Heart left ventricle (tissue), 16 donors: ENCODE data around the gene TRIM9. TPM values are rescaled to one million over a fixed set of nuclear protein-coding genes. Genes with fewer than 3 reads are reported as not detected.

Experiments used
- ATAC-seq, 4 donors: fragments of 200-7000 bp; cut with Tn5 transposase; one replicate each; pipeline ENCODE4 v1.9.1; 2020 to 2022; ENCODE audit warnings: moderate library complexity in 4 of 4, mild to moderate bottlenecking in 3 of 4, moderate number of reproducible peaks in 1 of 4
- DNase-seq, 5 donors: peaks; one replicate each; pipeline ENCODE4 v3.0.0-alpha.2; 2020
- H3K27ac ChIP-seq, 12 donors: fragments of 200-600 bp; sonication (generic) in 4 of 12; one replicate each; pipeline versions ENCODE4 v1.5.0 to v1.8.0; 2016 to 2022; ENCODE audit warnings: mild to moderate bottlenecking in 2 of 12
- H3K27me3 ChIP-seq, 9 donors: fragments of 200-600 bp; sonication (generic) in 2 of 9; one replicate each; pipeline versions ENCODE4 v1.5.1 to v1.8.0; 2016 to 2022; ENCODE audit warnings: mild to moderate bottlenecking in 3 of 9
- H3K36me3 ChIP-seq, 9 donors: fragments of 200-600 bp; sonication (generic) in 2 of 9; one replicate each; pipeline versions ENCODE4 v1.5.0 to v1.8.0; 2018 to 2022; ENCODE audit warnings: mild to moderate bottlenecking in 2 of 9
- H3K4me1 ChIP-seq, 12 donors: fragments of 200-600 bp; sonication (generic) in 4 of 12; one replicate each; pipeline versions ENCODE4 v1.5.0 to v1.8.0; 2016 to 2022; ENCODE audit warnings: mild to moderate bottlenecking in 3 of 12
- H3K4me3 ChIP-seq, 12 donors: fragments of 200-600 bp; sonication (generic) in 4 of 12; one replicate each; pipeline versions ENCODE4 v1.5.0 to v1.8.0; 2017 to 2022; ENCODE audit warnings: mild to moderate bottlenecking in 9 of 12, moderate library complexity in 4 of 12
- H3K9me3 ChIP-seq, 12 donors: fragments of 200-600 bp; sonication (generic) in 4 of 12; one replicate each; pipeline versions ENCODE4 v1.5.0 to v1.8.0; 2016 to 2022; ENCODE audit warnings: mild to moderate bottlenecking in 1 of 12
- CTCF ChIP-seq, 12 donors: fragments of 200-600 bp; sonication (generic) in 4 of 12; IDR thresholded peaks; one replicate each; pipeline versions ENCODE4 v1.5.0 to v1.8.0; 2018 to 2022; ENCODE audit warnings: antibody characterized with exemption in 12 of 12, mild to moderate bottlenecking in 5 of 12
- POLR2A ChIP-seq, 2 donors: fragments of 450-650 bp; IDR thresholded peaks; one replicate each; pipeline ENCODE4 v1.6.1; 2017; ENCODE audit warnings: antibody characterized with exemption in 2 of 2, mild to moderate bottlenecking in 2 of 2, moderate library complexity in 2 of 2
- WGBS, 4 donors: extraction: QIAGEN DNeasy Blood & Tissue Kit in 2 of 4; methylation state at CpG; one replicate each; pipeline versions ENCODE4 v1.1.5 to v1.1.7; 2013 to 2018; 5-methylcytosine and 5-hydroxymethylcytosine counted together
- intact Hi-C, 10 donors: fragments of 100-400 bp; cut with DNase I; formaldehyde crosslinking; loops; one replicate each; pipeline versions ENCODE4 v1.11.1 to v1.14.2; 2022
- polyA plus RNA-seq, 2 donors: library from polyadenylated mRNA; stranded (reverse); fragments of 200-250 nt; gene quantifications; one replicate each; pipeline ENCODE4 v1.2.3, GENCODE V29; 2013
- total RNA-seq, 9 donors: library from RNA; depleted of rRNA in 2 of 9; stranded (reverse); fragments of >200 nt in 2 of 9; fragmentation: NEBNext Ultra II Directional in 3 of 9; extraction: Animal tissue kit (Norgen Biotek cat#: 25700) in 3 of 9; gene quantifications; one replicate each; pipeline versions ENCODE4 v1.1.0 to v1.2.4, GENCODE V29; 2016 to 2023
- donor health status: ischemic (EF 13 %, LVEDD 7.1; RV severe dilation, severe dysfunction).
- donor health status: healthy with polysubstance abuse.
- donor health status: DM: no; HTN: yes; CAD: no.
- donor health status: DM: no; HTN: no; CAD: no.
- donor health status: ischemic (EF 25% LVEDD 6.9; RV normal size, moderate dysfunction).
- donor health status: ischemic (EF 25% LVEDD 5.7; RV mildly dilated, moderate dysfunction).
- donor health status: healthy.
- donor health status: DM: yes; HTN: yes; CAD: no.
- donor health status: ischemic (EF 35%, LVEDD 5.7; RV mildly dilated, moderate dysfunction).
- donor health status: nonischemic (EF 11% LVEDD 7.7; RV severe dilation, severe dysfunction).
- donor health status: DM: yes; HTN: yes; CAD: no.
- donor health status: PGD.
- donor health status: ischemic (EF 29% LVEDD 5.4; RV normal size, mild dysfunction).
- donor health status: nonischemic (EF 23%, LVEDD 6.1; RV moderate dilation, normal function).

Gene TRIM9
- total and polyA plus RNA-seq, 11 donors: 0.20 to 1.7 (median 0.50) TPM

- intact Hi-C loops: no loop called here
- no peak for ATAC-seq
Measured at GRCh38 chr14:51056421-51056820, 38.5 kb downstream of the TRIM9 start.

GRCh38 chr14:51053157-51053556 is 41.7 kb downstream of the TRIM9 start:
- no peak overlapping the region for H3K27ac ChIP-seq
- ATAC-seq: no peak

More at GRCh38 chr14:51056421-51056820, 38.5 kb downstream of the TRIM9 start:
- H3K9me3 ChIP-seq: peaks cover 0 to 4% (median 0%) of the 10 kb centered on the region in 12 donors
- no peaks in the 10 kb centered on the region for H3K4me1 ChIP-seq
- no peak overlapping the region for H3K4me3 ChIP-seq
- no peak overlapping the region for H3K27ac ChIP-seq
- no peak for DNase-seq
- TF ChIP-seq CTCF (IDR thresholded peaks at IDR 0.05) (no peak), POLR2A (IDR thresholded peaks at IDR 0.05) (no peak)
- H3K36me3 ChIP-seq: no peaks in the 10 kb centered on the region
- no peaks in the 10 kb centered on the region for H3K27me3 ChIP-seq

GRCh38 chr14:51044961-51045360 is 49.9 kb downstream of the TRIM9 start:
- 89 to 94% (median 92%) methylated on average over 3 of the region's 3 CpGs for WGBS, 4 donors
- DNase-seq (no peak), ATAC-seq (no peak)
- Histone ChIP-seq H3K9me3 (no peaks in the 10 kb centered on the region), H3K27ac (no peak overlapping the region), H3K4me3 (no peak overlapping the region), H3K36me3 (no peaks in the 10 kb centered on the region), H3K4me1 (no peaks in the 10 kb centered on the region), H3K27me3 (no peaks in the 10 kb centered on the region)
- intact Hi-C loops: no loop called here
- TF ChIP-seq POLR2A (IDR thresholded peaks at IDR 0.05) (no peak), CTCF (IDR thresholded peaks at IDR 0.05) (no peak)

More at GRCh38 chr14:51053157-51053556, 41.7 kb downstream of the TRIM9 start:
- intact Hi-C loops: no loop called here
- no peak for DNase-seq
- Histone ChIP-seq H3K36me3 (no peaks in the 10 kb centered on the region), H3K9me3 (peaks cover 0 to 4% (median 0%) of the 10 kb centered on the region in 12 donors), H3K4me3 (no peak overlapping the region), H3K27me3 (no peaks in the 10 kb centered on the region), H3K4me1 (no peaks in the 10 kb centered on the region)
- WGBS, 4 donors: 90 to 98% (median 94%) methylated on average over 2 of the region's 2 CpGs
- no peak for TF ChIP-seq CTCF (IDR thresholded peaks at IDR 0.05)
- TF ChIP-seq POLR2A (IDR thresholded peaks at IDR 0.05): no peak

GRCh38 chr14:51041883-51042282 is 53.0 kb downstream of the TRIM9 start:
- intact Hi-C loops: no loop called here
- Histone ChIP-seq H3K36me3 (no peaks in the 10 kb centered on the region), H3K4me3 (no peak overlapping the region), H3K27me3 (no peaks in the 10 kb centered on the region), H3K27ac (no peak overlapping the region), H3K4me1 (no peaks in the 10 kb centered on the region), H3K9me3 (no peaks in the 10 kb centered on the region)
- WGBS, 4 donors: 68 to 71% (median 69%) methylated on average over 5 of the region's 5 CpGs
- TF ChIP-seq POLR2A (IDR thresholded peaks at IDR 0.05) (no peak), CTCF (IDR thresholded peaks at IDR 0.05) (no peak)
- no peak for DNase-seq
- ATAC-seq: no peak
